Measurements from ENCODE around the gene WNT4.

GRCh38 chr1:22076346-22076745 is 66.6 kb downstream of the WNT4 start:
- no peak for TF ChIP-seq CTCF (IDR thresholded peaks at IDR 0.05 in 8 of 11, conservative IDR thresholded peaks at IDR 0.05 in 3 of 11)
- TF ChIP-seq POLR2AphosphoS5 (IDR thresholded peaks at IDR 0.05), result peak in 1 of 3 donors; percentile 7
